ENCODE results near the gene PPIF.

The PPIF gene

GRCh38 chr10:79375321-79376077 lies 28.2 kb downstream of the PPIF start:
- no peak for DNase-seq

- no peak for DNase-seq
These were observed 28.9 kb downstream of the PPIF start for GRCh38 chr10:79376078-79376628.

GRCh38 chr10:79376751-79377556 lies 29.7 kb downstream of the PPIF start:
- no peak for DNase-seq

- no peak for DNase-seq
These were observed 30.5 kb downstream of the PPIF start for GRCh38 chr10:79377557-79378382.

GRCh38 chr10:79378383-79378646 lies 31.0 kb downstream of the PPIF start:
- no peak for DNase-seq

- no peak for DNase-seq
These were observed 31.6 kb downstream of the PPIF start for GRCh38 chr10:79378647-79379511.

GRCh38 chr10:79379512-79380124 lies 32.3 kb downstream of the PPIF start:
- DNase-seq: no peak

GRCh38 chr10:79380125-79380945 lies 33.1 kb downstream of the PPIF start:
- no peak for DNase-seq

- DNase-seq: no peak
These were observed 33.9 kb downstream of the PPIF start for GRCh38 chr10:79380946-79381721.

- no peak for DNase-seq
These were observed 34.5 kb downstream of the PPIF start for GRCh38 chr10:79381804-79382221.

GRCh38 chr10:79382491-79382941 lies 35.2 kb downstream of the PPIF start:
- no peak for DNase-seq

GRCh38 chr10:79383974-79384606 lies 36.8 kb downstream of the PPIF start:
- peak; percentile 10 for DNase-seq

- peak; percentile 4 for DNase-seq
These were observed 37.6 kb downstream of the PPIF start for GRCh38 chr10:79384773-79385391.

GRCh38 chr10:79385392-79385795 lies 38.1 kb downstream of the PPIF start:
- peak; percentile 4 for DNase-seq

GRCh38 chr10:79385804-79386531 lies 38.7 kb downstream of the PPIF start:
- peak; percentile 13 for DNase-seq

GRCh38 chr10:79386637-79387465 lies 39.6 kb downstream of the PPIF start:
- DNase-seq: peak; percentile 7

- DNase-seq: no peak
These were observed 40.3 kb downstream of the PPIF start for GRCh38 chr10:79387466-79387973.
